WTC11 (cell line): ENCODE measurements around the gene TBL1XR1. TPM values are rescaled to one million over a fixed set of nuclear protein-coding genes. Genes with fewer than 3 reads are reported as not detected.
A peak's percentile ranks its signal among the peaks of the same experiment; 100 is the strongest.

Experiments used
- ATAC-seq: fragments of 200-7000 bp; cut with Tn5 transposase; 2 replicates; pipeline ENCODE4 v1.10.0; 2021; ENCODE audit warnings: mild to moderate bottlenecking, moderate library complexity
- CTCF ChIA-PET: fragments of 300-600 bp; sonication (Branson Sonifier 250); formaldehyde crosslinking; loops from one replicate; lab custom pipeline; 2021; ENCODE audit warnings: antibody characterized with exemption; lab: Charles Lee
- POLR2A ChIA-PET: fragments of 350-600 bp; sonication (Branson Sonifier 250); formaldehyde crosslinking; loops from one replicate; lab custom pipeline; 2021; ENCODE audit warnings: antibody characterized with exemption; lab: Charles Lee
- DNase-seq: peaks from one replicate; pipeline ENCODE4 v3.0.0; 2021; ENCODE audit warnings: low spot score
- H3K27ac Mint-ChIP-seq: 2 replicates; pipeline ENCODE4 v1.8.0; 2021; ENCODE audit warnings: mixed read lengths
- H3K27me3 Mint-ChIP-seq: 2 replicates; pipeline ENCODE4 v1.8.0; 2021; ENCODE audit warnings: low read depth, mild to moderate bottlenecking, moderate library complexity, mixed read lengths
- H3K36me3 Mint-ChIP-seq: 2 replicates; pipeline ENCODE4 v1.8.0; 2021; ENCODE audit warnings: mixed read lengths
- H3K4me1 Mint-ChIP-seq: 2 replicates; pipeline ENCODE4 v1.8.0; 2022; ENCODE audit warnings: mixed read lengths
- H3K4me3 Mint-ChIP-seq: 2 replicates; pipeline ENCODE4 v1.8.0; 2021; ENCODE audit warnings: mild to moderate bottlenecking, moderate library complexity, mixed read lengths
- H3K9me3 Mint-ChIP-seq: 2 replicates; pipeline ENCODE4 v1.8.0; 2021; ENCODE audit warnings: mixed read lengths
- ATF2 ChIP-seq: sonication (generic); formaldehyde crosslinking; IDR thresholded peaks from 2 replicates; pipeline ENCODE4 v1.8.1; 2022; ENCODE audit warnings: low read depth, missing genetic modification reagents, borderline replicate concordance
- ATF6 ChIP-seq: sonication (generic); formaldehyde crosslinking; IDR thresholded peaks from 2 replicates; pipeline ENCODE4 v1.8.1; 2023; ENCODE audit warnings: mild to moderate bottlenecking, missing genetic modification reagents
- CREM ChIP-seq: sonication (generic); formaldehyde crosslinking; IDR thresholded peaks from 2 replicates; pipeline ENCODE4 v1.8.1; 2022; ENCODE audit warnings: mild to moderate bottlenecking, missing genetic modification reagents, moderate library complexity
- FOXK1 ChIP-seq: sonication (generic); formaldehyde crosslinking; IDR thresholded peaks from 2 replicates; pipeline ENCODE4 v1.8.0; 2022; ENCODE audit warnings: mild to moderate bottlenecking, moderate library complexity, missing genetic modification reagents
- HMGXB4 ChIP-seq: sonication (generic); formaldehyde crosslinking; IDR thresholded peaks from 2 replicates; pipeline ENCODE4 v1.8.1; 2023; ENCODE audit warnings: mild to moderate bottlenecking, moderate library complexity, missing genetic modification reagents
- IRF2 ChIP-seq: sonication (generic); formaldehyde crosslinking; IDR thresholded peaks from 2 replicates; pipeline ENCODE4 v1.8.0; 2022; ENCODE audit warnings: low read depth, missing genetic modification reagents, borderline replicate concordance
- KAT7 ChIP-seq: sonication (generic); formaldehyde crosslinking; IDR thresholded peaks from 2 replicates; pipeline ENCODE4 v1.8.1; 2023; ENCODE audit warnings: missing genetic modification reagents, mild to moderate bottlenecking, borderline replicate concordance
- MYBL2 ChIP-seq: sonication (generic); formaldehyde crosslinking; IDR thresholded peaks from 2 replicates; pipeline ENCODE4 v1.8.1; 2023; ENCODE audit warnings: mild to moderate bottlenecking, moderate library complexity, missing genetic modification reagents
- NFE2L1 ChIP-seq: sonication (generic); formaldehyde crosslinking; IDR thresholded peaks from 2 replicates; pipeline ENCODE4 v1.8.1; 2023; ENCODE audit warnings: missing genetic modification reagents
- OVOL2 ChIP-seq: fragments of 250-450 bp; sonication (Bioruptor Pico); IDR thresholded peaks from 2 replicates; pipeline ENCODE4 v1.9.0; 2021; ENCODE audit warnings: mild to moderate bottlenecking, borderline replicate concordance
- RELA ChIP-seq: sonication (generic); formaldehyde crosslinking; IDR thresholded peaks from 2 replicates; pipeline ENCODE4 v1.8.1; 2022; ENCODE audit warnings: missing genetic modification reagents, mild to moderate bottlenecking, borderline replicate concordance
- SMAD3 ChIP-seq: sonication (generic); formaldehyde crosslinking; IDR thresholded peaks from 2 replicates; pipeline ENCODE4 v1.8.0; 2022; ENCODE audit warnings: missing genetic modification reagents, mild to moderate bottlenecking, borderline replicate concordance
- SMAD4 ChIP-seq: sonication (generic); formaldehyde crosslinking; IDR thresholded peaks from 2 replicates; pipeline ENCODE4 v1.8.0; 2022; ENCODE audit warnings: mild to moderate bottlenecking, missing genetic modification reagents
- TCF7 ChIP-seq: sonication (generic); formaldehyde crosslinking; IDR thresholded peaks from 2 replicates; pipeline ENCODE4 v1.8.0; 2022; ENCODE audit warnings: mild to moderate bottlenecking, low read depth, missing genetic modification reagents, moderate library complexity
- TP53 ChIP-seq: sonication (generic); formaldehyde crosslinking; IDR thresholded peaks from 2 replicates; pipeline ENCODE4 v1.8.1; 2023; ENCODE audit warnings: mild to moderate bottlenecking, missing genetic modification reagents
- USF1 ChIP-seq: sonication (generic); formaldehyde crosslinking; IDR thresholded peaks from 2 replicates; pipeline ENCODE4 v1.8.0; 2022; ENCODE audit warnings: mild to moderate bottlenecking, missing genetic modification reagents
- USF2 ChIP-seq: sonication (generic); formaldehyde crosslinking; IDR thresholded peaks from 2 replicates; pipeline ENCODE4 v1.8.1; 2023; ENCODE audit warnings: mild to moderate bottlenecking, missing genetic modification reagents, moderate library complexity
- ZNF121 ChIP-seq: sonication (generic); formaldehyde crosslinking; IDR thresholded peaks from 2 replicates; pipeline ENCODE4 v1.8.0; 2023; ENCODE audit warnings: missing genetic modification reagents
- ZNF219 ChIP-seq: sonication (generic); formaldehyde crosslinking; IDR thresholded peaks from 2 replicates; pipeline ENCODE4 v1.8.0; 2023; ENCODE audit warnings: missing genetic modification reagents, mild to moderate bottlenecking, borderline replicate concordance
- ZNF263 ChIP-seq: sonication (generic); formaldehyde crosslinking; IDR thresholded peaks from 2 replicates; pipeline ENCODE4 v1.8.1; 2022; ENCODE audit warnings: low read depth, mild to moderate bottlenecking, moderate library complexity, missing genetic modification reagents
- ZNF512 ChIP-seq: sonication (generic); formaldehyde crosslinking; IDR thresholded peaks from 2 replicates; pipeline ENCODE4 v1.8.1; 2022; ENCODE audit warnings: missing genetic modification reagents, borderline replicate concordance
- total RNA-seq: library from RNA; stranded (reverse); gene quantifications from 3 replicates; pipeline ENCODE4 v1.2.3, GENCODE V29; 2021

The TBL1XR1 gene
- total RNA-seq, 1 experiment from 2014 or later = 148 TPM

- no peaks in the 10 kb centered on the region for H3K27me3 Mint-ChIP-seq
- H3K4me3 Mint-ChIP-seq = no peak overlapping the region
- peaks cover 56% of the 10 kb centered on the region for H3K36me3 Mint-ChIP-seq
- peaks cover 4% of the 10 kb centered on the region; the same call in 1 of the 2 replicates for H3K9me3 Mint-ChIP-seq
- CTCF ChIA-PET = no interaction called here
- TF ChIP-seq ATF6 = no peak
- TF ChIP-seq SMAD4 (CRISPR knock-in tag) = no peak
- no peak for TF ChIP-seq CREM
- TF ChIP-seq HMGXB4 (CRISPR knock-in tag) = no peak
- no peak for TF ChIP-seq IRF2 (CRISPR knock-in tag)
- no peak for TF ChIP-seq TCF7 (CRISPR knock-in tag)
- no peak for TF ChIP-seq MYBL2
- no peak for TF ChIP-seq NFE2L1 (CRISPR knock-in tag)
- no peak for TF ChIP-seq USF1 (CRISPR knock-in tag)
- no peak for TF ChIP-seq USF2
- no peak for TF ChIP-seq TP53
- TF ChIP-seq OVOL2 (CRISPR knock-in tag) = no peak
- TF ChIP-seq ZNF219 = no peak
- ATAC-seq (peak; percentile 53), DNase-seq (no peak)
- POLR2A ChIA-PET = no interaction called here
- peaks cover 36% of the 10 kb centered on the region for H3K4me1 Mint-ChIP-seq
- H3K27ac Mint-ChIP-seq = 0 out of 2 replicates have a peak overlapping the region, but pooled peaks have one; percentile 8
Observed at GRCh38 chr3:177041021-177041729, 156.1 kb downstream of the TBL1XR1 start.

- TF ChIP-seq ZNF121 (CRISPR knock-in tag) (peak; percentile 26; the same call in 1 of the 2 replicates), FOXK1 (CRISPR knock-in tag) (no peak)
- H3K4me1 Mint-ChIP-seq = peaks cover 26% of the 10 kb centered on the region
- H3K36me3 Mint-ChIP-seq = peaks cover 46% of the 10 kb centered on the region
- ATAC-seq (no peak), DNase-seq (no peak)
- POLR2A ChIA-PET = no interaction called here
- CTCF ChIA-PET = no interaction called here
- no peak overlapping the region for H3K4me3 Mint-ChIP-seq
- H3K27me3 Mint-ChIP-seq = no peaks in the 10 kb centered on the region
- peak overlapping the region; percentile 25; the same call in 1 of the 2 replicates for H3K27ac Mint-ChIP-seq
- H3K9me3 Mint-ChIP-seq = peaks cover 4% of the 10 kb centered on the region; the same call in 1 of the 2 replicates
Observed at GRCh38 chr3:177039490-177040274, 157.6 kb downstream of the TBL1XR1 start.

- CTCF ChIA-PET = no interaction called here
- Mint-ChIP-seq H3K27me3 (no peaks in the 10 kb centered on the region), H3K4me1 (peaks cover 26% of the 10 kb centered on the region), H3K36me3 (peaks cover 46% of the 10 kb centered on the region), H3K4me3 (no peak overlapping the region), H3K27ac (no peak overlapping the region), H3K9me3 (no peaks in the 10 kb centered on the region)
- ATAC-seq (no peak), DNase-seq (no peak)
- POLR2A ChIA-PET = no interaction called here
- TF ChIP-seq ZNF263 (CRISPR knock-in tag) (no peak), ATF2 (no peak), SMAD3 (CRISPR knock-in tag) (no peak), KAT7 (CRISPR knock-in tag) (no peak), USF2 (no peak), ZNF121 (CRISPR knock-in tag) (no peak), ZNF512 (no peak), RELA (CRISPR knock-in tag) (no peak)
Observed at GRCh38 chr3:177037241-177037640, 160.0 kb downstream of the TBL1XR1 start.
